PC-9 (cell line): ENCODE data around the gene RMI1. TPM values are rescaled to one million over a fixed set of nuclear protein-coding genes. Genes with fewer than 3 reads are reported as not detected.

Source experiments
- BruUV-seq: library from RNA; stranded (reverse); fragments of 400-500 nt; replicated peaks from 2 replicates; lab custom pipeline; 2021; lab: Mats Ljungman, UMichigan
- CTCF ChIA-PET: fragments of 300-600 bp; sonication (Branson Sonifier 250); formaldehyde crosslinking; loops from one replicate; lab custom pipeline; 2022; ENCODE audit warnings: antibody characterized with exemption; lab: Charles Lee
- POLR2A ChIA-PET: fragments of 300-600 bp; sonication (Branson Sonifier 250); formaldehyde crosslinking; loops from one replicate; lab custom pipeline; 2022; ENCODE audit warnings: antibody characterized with exemption; ENCODE audit not compliant: unreplicated experiment; lab: Charles Lee
- DNase-seq, 2 experiments: peaks; one replicate each; pipeline versions ENCODE4 v3.0.0 to v3.0.0-alpha.2; 2015 to 2022; ENCODE audit warnings: mixed read lengths in 1 of 2
- H2AFZ ChIP-seq: fragments of 200-600 bp; sonication (generic); 2 replicates; pipeline ENCODE4 v1.8.1; 2017; ENCODE audit warnings: antibody characterized with exemption
- H3F3A ChIP-seq: fragments of 200-600 bp; sonication (generic); 2 replicates; pipeline ENCODE4 v1.8.1; 2017; ENCODE audit warnings: antibody characterized with exemption, mild to moderate bottlenecking, low read depth; ENCODE audit not compliant: insufficient read depth
- H3K27ac ChIP-seq: fragments of 200-600 bp; sonication (generic); 2 replicates; pipeline ENCODE4 v1.6.1; 2016; ENCODE audit warnings: mixed run types
- H3K27me3 ChIP-seq: fragments of 200-600 bp; sonication (generic); 2 replicates; pipeline ENCODE4 v1.6.1; 2016; ENCODE audit warnings: low read depth, mixed run types; ENCODE audit not compliant: insufficient read depth
- H3K36me3 ChIP-seq: fragments of 200-600 bp; sonication (generic); 2 replicates; pipeline ENCODE4 v1.6.1; 2016; ENCODE audit warnings: low read depth, mixed run types
- H3K4me1 ChIP-seq: fragments of 200-600 bp; sonication (generic); replicated peaks from 2 replicates; pipeline ENCODE4 v1.6.1; 2016; ENCODE audit warnings: mixed run types; ENCODE audit not compliant: insufficient read depth
- H3K4me2 ChIP-seq: fragments of 200-600 bp; sonication (generic); 2 replicates; pipeline ENCODE4 v1.6.1; 2017; ENCODE audit warnings: mixed run types
- H3K4me3 ChIP-seq: fragments of 200-600 bp; sonication (generic); 2 replicates; pipeline ENCODE4 v1.6.1; 2016; ENCODE audit warnings: mixed run types
- H3K79me2 ChIP-seq: fragments of 200-600 bp; sonication (generic); 2 replicates; pipeline ENCODE4 v1.6.1; 2017; ENCODE audit warnings: low read depth, mixed run types
- H3K9me2 ChIP-seq: fragments of 200-600 bp; sonication (generic); 2 replicates; pipeline ENCODE4 v1.8.1; 2017; ENCODE audit warnings: mild to moderate bottlenecking; ENCODE audit not compliant: insufficient read depth
- H3K9me3 ChIP-seq: fragments of 200-600 bp; sonication (generic); 2 replicates; pipeline ENCODE4 v1.8.1; 2016; ENCODE audit warnings: low read depth; ENCODE audit not compliant: insufficient read depth
- H4K20me1 ChIP-seq: fragments of 200-600 bp; sonication (generic); 2 replicates; pipeline ENCODE4 v1.8.1; 2017; ENCODE audit not compliant: insufficient read depth
- EZH2 ChIP-seq: fragments of 200-600 bp; sonication (generic); IDR thresholded peaks from 2 replicates; pipeline ENCODE4 v1.8.0; 2017; ENCODE audit warnings: antibody characterized with exemption, low read depth
- intact Hi-C: fragments of 100-400 bp; cut with micrococcal nuclease; formaldehyde crosslinking; loops from one replicate; pipeline ENCODE4 v1.10.0; 2022; ENCODE audit not compliant: unreplicated experiment
- total RNA-seq: library from RNA; stranded (reverse); gene quantifications from 2 replicates; pipeline ENCODE4 v1.2.3, GENCODE V29; 2021
- TF ChIP-seq, protein P1 (sequence below): fragments of 200-600 bp; sonication (generic); conservative IDR thresholded peaks from 2 replicates; pipeline ENCODE4 v1.6.1; 2017; ENCODE audit warnings: mixed run types, antibody characterized with exemption, mild to moderate bottlenecking, moderate library complexity

The RMI1 gene
- total RNA-seq, 1 experiment from 2014 or later, result 19.2 TPM

- ChIA-PET POLR2A (no interaction called here), CTCF (no interaction called here)
- Histone ChIP-seq H3K27me3 (no peaks in the 10 kb centered on the region), H3F3A (no peaks in the 10 kb centered on the region), H3K79me2 (peaks cover 9% of the 10 kb centered on the region; the same call in 1 of the 2 replicates), H3K4me1 (peaks cover 20% of the 10 kb centered on the region), H3K27ac (no peak overlapping the region), H4K20me1 (no peaks in the 10 kb centered on the region), H3K9me3 (no peaks in the 10 kb centered on the region), H3K36me3 (0 out of 2 replicates have a peak, but pooled peaks cover 10% of the 10 kb centered on the region), H2AFZ (no peak overlapping the region), H3K4me3 (no peak overlapping the region), H3K9me2 (no peaks in the 10 kb centered on the region), H3K4me2 (no peak overlapping the region)
- no peak for TF ChIP-seq EZH2
- TF ChIP-seq, protein P1, sequence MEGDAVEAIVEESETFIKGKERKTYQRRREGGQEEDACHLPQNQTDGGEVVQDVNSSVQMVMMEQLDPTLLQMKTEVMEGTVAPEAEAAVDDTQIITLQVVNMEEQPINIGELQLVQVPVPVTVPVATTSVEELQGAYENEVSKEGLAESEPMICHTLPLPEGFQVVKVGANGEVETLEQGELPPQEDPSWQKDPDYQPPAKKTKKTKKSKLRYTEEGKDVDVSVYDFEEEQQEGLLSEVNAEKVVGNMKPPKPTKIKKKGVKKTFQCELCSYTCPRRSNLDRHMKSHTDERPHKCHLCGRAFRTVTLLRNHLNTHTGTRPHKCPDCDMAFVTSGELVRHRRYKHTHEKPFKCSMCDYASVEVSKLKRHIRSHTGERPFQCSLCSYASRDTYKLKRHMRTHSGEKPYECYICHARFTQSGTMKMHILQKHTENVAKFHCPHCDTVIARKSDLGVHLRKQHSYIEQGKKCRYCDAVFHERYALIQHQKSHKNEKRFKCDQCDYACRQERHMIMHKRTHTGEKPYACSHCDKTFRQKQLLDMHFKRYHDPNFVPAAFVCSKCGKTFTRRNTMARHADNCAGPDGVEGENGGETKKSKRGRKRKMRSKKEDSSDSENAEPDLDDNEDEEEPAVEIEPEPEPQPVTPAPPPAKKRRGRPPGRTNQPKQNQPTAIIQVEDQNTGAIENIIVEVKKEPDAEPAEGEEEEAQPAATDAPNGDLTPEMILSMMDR, result no peak
- no peak for DNase-seq
- no TSS peak for BruUV-seq
- intact Hi-C loops, result no loop called here
Observed at GRCh38 chr9:84001621-84002020, 21.0 kb downstream of the RMI1 start.

DNA sequence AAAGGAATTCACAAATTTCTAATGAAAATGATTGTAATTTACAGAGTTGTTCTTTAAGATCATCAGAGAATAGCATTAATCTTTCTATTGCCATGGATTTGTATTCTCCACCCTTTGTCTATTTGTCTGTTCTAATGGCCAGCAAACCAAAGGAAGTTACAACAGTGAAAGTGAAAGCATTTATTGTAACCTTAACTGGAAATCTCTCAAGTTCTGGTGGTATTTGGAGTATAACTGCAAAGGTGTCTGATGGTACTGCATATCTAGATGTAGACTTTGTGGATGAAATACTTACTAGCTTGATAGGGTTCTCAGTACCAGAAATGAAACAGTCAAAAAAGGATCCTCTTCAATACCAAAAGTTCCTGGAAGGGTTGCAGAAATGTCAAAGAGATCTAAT is 21.7 kb downstream of the RMI1 start:
- TF ChIP-seq EZH2, result no peak
- TF ChIP-seq, protein P1, result no peak
- Histone ChIP-seq H3K4me1 (peaks cover 20% of the 10 kb centered on the region), H3K27me3 (no peaks in the 10 kb centered on the region), H3K9me2 (no peaks in the 10 kb centered on the region), H2AFZ (no peak overlapping the region), H4K20me1 (no peaks in the 10 kb centered on the region), H3K9me3 (no peaks in the 10 kb centered on the region), H3K79me2 (0 out of 2 replicates have a peak, but pooled peaks cover 6% of the 10 kb centered on the region), H3K4me2 (no peak overlapping the region), H3F3A (no peaks in the 10 kb centered on the region), H3K27ac (no peak overlapping the region), H3K36me3 (0 out of 2 replicates have a peak, but pooled peaks cover 10% of the 10 kb centered on the region), H3K4me3 (no peak overlapping the region)
- ChIA-PET CTCF (no interaction called here), POLR2A (no interaction called here)
- intact Hi-C loops, result no loop called here
- BruUV-seq, result no TSS peak
- no peak for DNase-seq

GRCh38 chr9:84003246-84003645 is 22.6 kb downstream of the RMI1 start:
- Histone ChIP-seq H2AFZ (no peak overlapping the region), H3K9me2 (no peaks in the 10 kb centered on the region), H3K27ac (no peak overlapping the region), H3K4me3 (no peak overlapping the region), H3K36me3 (0 out of 2 replicates have a peak, but pooled peaks cover 10% of the 10 kb centered on the region), H3K4me1 (peaks cover 17% of the 10 kb centered on the region), H4K20me1 (no peaks in the 10 kb centered on the region), H3K27me3 (no peaks in the 10 kb centered on the region), H3F3A (no peaks in the 10 kb centered on the region), H3K9me3 (no peaks in the 10 kb centered on the region), H3K4me2 (no peak overlapping the region), H3K79me2 (no peaks in the 10 kb centered on the region)
- CTCF ChIA-PET, result no interaction called here
- TF ChIP-seq, protein P1, result no peak
- TF ChIP-seq EZH2, result no peak
- intact Hi-C loops, result no loop called here
- no TSS peak for BruUV-seq
- POLR2A ChIA-PET, result no interaction called here
- DNase-seq, result no peak
